HCT116 (cell line): ENCODE measurements around the gene DHRS7. TPM values are rescaled to one million over a fixed set of nuclear protein-coding genes. Genes with fewer than 3 reads are reported as not detected.

Source experiments
- ATAC-seq: fragments of 200-7000 bp; cut with Tn5 transposase; 2 replicates; pipeline ENCODE4 v1.9.1; 2020; ENCODE audit warnings: mild to moderate bottlenecking, moderate library complexity
- BruUV-seq: library from RNA; stranded (reverse); fragments of 400-500 nt; replicated peaks from 2 replicates; lab custom pipeline; 2021; lab: Mats Ljungman, UMichigan
- CTCF ChIA-PET: fragments of 300-600 bp; sonication (Branson Sonifier 250); formaldehyde crosslinking; loops from one replicate; lab custom pipeline; 2021; ENCODE audit warnings: antibody characterized with exemption; lab: Charles Lee
- POLR2A ChIA-PET: fragments of 300-600, 350-600 bp; sonication (Branson Sonifier 250); formaldehyde crosslinking; loops from one replicate; lab custom pipeline; 2021; ENCODE audit warnings: antibody characterized with exemption; lab: Charles Lee
- RAD21 ChIA-PET, 2 experiments: fragments of 300-600 bp; sonication (Branson Sonifier 250); formaldehyde crosslinking; loops; one replicate each; lab custom pipeline; 2023; ENCODE audit warnings: low total read pairs in 2 of 2; ENCODE audit not compliant: uncharacterized antibody in 2 of 2, unreplicated experiment in 2 of 2, low non-redundant PET in 1 of 2; lab: Charles Lee
- DNase-seq: peaks from one replicate; pipeline ENCODE4 v3.0.0-alpha.2; 2010; ENCODE audit warnings: low read depth, low spot score
- H2AFZ ChIP-seq: fragments of 200-600 bp; shearing (Covaris generic), sonication (generic); 2 replicates; pipeline ENCODE4 v1.6.1; 2017; ENCODE audit warnings: low read depth, mixed run types, mixed read lengths, antibody characterized with exemption, low read length; ENCODE audit not compliant: poor library complexity, severe bottlenecking
- H3K27ac ChIP-seq: 2 replicates; pipeline ENCODE4 v1.5.1; 2012; ENCODE audit warnings: low read depth, low read length
- H3K27me3 ChIP-seq: fragments of 200-600 bp; sonication (generic); 2 replicates; pipeline ENCODE4 v1.6.1; 2016; ENCODE audit warnings: mixed run types, low read length, mixed read lengths; ENCODE audit not compliant: insufficient read depth
- H3K36me3 ChIP-seq, 2 experiments: fragments of 200-500 bp in 1 of 2; fragments of 200-600 bp in 1 of 2; sonication (Bioruptor generic) in 1 of 2; sonication (generic) in 1 of 2; 2 replicates each; pipeline versions ENCODE4 v1.5.1 to v1.6.1; 2014 to 2016; ENCODE audit warnings: low read length in 2 of 2, inconsistent platforms in 1 of 2, mixed read lengths in 1 of 2, mixed run types in 1 of 2; ENCODE audit not compliant: insufficient read depth in 2 of 2, control insufficient read depth in 1 of 2
- H3K4me1 ChIP-seq, 2 experiments: fragments of 200-600 bp in 1 of 2; sonication (generic) in 1 of 2; 2 replicates each; pipeline versions ENCODE4 v1.5.1 to v1.6.1; 2012 to 2017; ENCODE audit warnings: low read length in 2 of 2, inconsistent platforms in 1 of 2, mild to moderate bottlenecking in 1 of 2, mixed read lengths in 1 of 2, mixed run types in 1 of 2, moderate library complexity in 1 of 2; ENCODE audit not compliant: insufficient read depth in 2 of 2, control insufficient read depth in 1 of 2
- H3K4me2 ChIP-seq: fragments of 200-600 bp; sonication (generic); 2 replicates; pipeline ENCODE4 v1.6.1; 2017; ENCODE audit warnings: mixed run types, low read length, mixed read lengths
- H3K4me3 ChIP-seq, 2 experiments: fragments of 200-600 bp in 1 of 2; sonication (generic) in 1 of 2; replicated peaks in 1 of 2; 2 replicates each; pipeline ENCODE4 v1.5.1; 2011 to 2016; ENCODE audit warnings: low read length in 2 of 2, control low read depth in 1 of 2, low read depth in 1 of 2, mild to moderate bottlenecking in 1 of 2, mixed read lengths in 1 of 2, mixed run types in 1 of 2
- H3K79me2 ChIP-seq: fragments of 200-600 bp; sonication (generic); 2 replicates; pipeline ENCODE4 v1.6.1; 2017; ENCODE audit warnings: mild to moderate bottlenecking, mixed run types, low read length, moderate library complexity, mixed read lengths; ENCODE audit not compliant: insufficient read depth
- H3K9ac ChIP-seq: fragments of 200-600 bp; sonication (generic); 2 replicates; pipeline ENCODE4 v1.6.1; 2016; ENCODE audit warnings: low read length, mixed read lengths
- H3K9me2 ChIP-seq: fragments of 200-600 bp; sonication (generic), shearing (Covaris generic); 2 replicates; pipeline ENCODE4 v1.6.1; 2017; ENCODE audit warnings: mixed run types, mild to moderate bottlenecking, moderate library complexity; ENCODE audit not compliant: insufficient read depth
- H3K9me3 ChIP-seq, 2 experiments: fragments of 200-500 bp in 1 of 2; fragments of 200-600 bp in 1 of 2; sonication (Bioruptor generic) in 1 of 2; sonication (generic) in 1 of 2; 2 replicates each; pipeline ENCODE4 v1.6.1; 2014 to 2017; ENCODE audit warnings: low read length in 2 of 2, mixed read lengths in 2 of 2, inconsistent platforms in 1 of 2, low read depth in 1 of 2, mild to moderate bottlenecking in 1 of 2, mixed run types in 1 of 2, moderate library complexity in 1 of 2; ENCODE audit not compliant: control insufficient read depth in 1 of 2, insufficient read depth in 1 of 2
- H4K20me1 ChIP-seq: fragments of 200-600 bp; sonication (generic), shearing (Covaris generic); 2 replicates; pipeline ENCODE4 v1.6.1; 2017; ENCODE audit warnings: mixed run types, mild to moderate bottlenecking, moderate library complexity; ENCODE audit not compliant: insufficient read depth
- EGR1 ChIP-seq: IDR thresholded peaks from 2 replicates; pipeline ENCODE4 v1.6.1; 2012; ENCODE audit warnings: low read depth
- ELF1 ChIP-seq: IDR thresholded peaks from 2 replicates; pipeline ENCODE4 v1.6.1; 2012; ENCODE audit warnings: low read depth, borderline replicate concordance
- POLR2AphosphoS5 ChIP-seq: IDR thresholded peaks from 2 replicates; pipeline ENCODE4 v1.6.1; 2011; ENCODE audit warnings: mild to moderate bottlenecking, low read depth, low read length, moderate library complexity
- RAD21 ChIP-seq: IDR thresholded peaks from 2 replicates; pipeline ENCODE4 v1.6.1; 2012; ENCODE audit warnings: low read depth, mild to moderate bottlenecking
- SIN3A ChIP-seq: IDR thresholded peaks from 2 replicates; pipeline ENCODE4 v1.6.1; 2012; ENCODE audit warnings: low read depth
- SP1 ChIP-seq: IDR thresholded peaks from 2 replicates; pipeline ENCODE4 v1.6.1; 2012; ENCODE audit warnings: low read depth
- YY1 ChIP-seq: IDR thresholded peaks from 2 replicates; pipeline ENCODE4 v1.6.1; 2011; ENCODE audit warnings: low read length, low read depth, moderate library complexity, mild to moderate bottlenecking; ENCODE audit not compliant: insufficient replicate concordance; ENCODE audit errors: extremely low read depth
- ZFX ChIP-seq: fragments of 450-650 bp; IDR thresholded peaks from 2 replicates; pipeline ENCODE4 v1.6.1; 2017
- intact Hi-C: fragments of 100-400 bp; cut with micrococcal nuclease; formaldehyde crosslinking; loops from 2 replicates; pipeline ENCODE4 v1.10.0; 2022
- total RNA-seq: library from RNA; stranded (reverse); gene quantifications from one replicate; pipeline ENCODE4 v1.2.1, GENCODE V29; 2021; ENCODE audit not compliant: unreplicated experiment
- TF ChIP-seq, protein P1 (sequence below): IDR thresholded peaks from 2 replicates; pipeline ENCODE4 v1.6.1; 2011; ENCODE audit warnings: mild to moderate bottlenecking, low read length, moderate library complexity; ENCODE audit not compliant: insufficient replicate concordance; ENCODE audit errors: extremely low read depth
- TF ChIP-seq, protein P2 (sequence below), 3 experiments: fragments of 200-600 bp in 1 of 3; sonication (generic) in 1 of 3; IDR thresholded peaks in 2 of 3; conservative IDR thresholded peaks in 1 of 3; 2 replicates each; pipeline ENCODE4 v1.5.1; 2012 to 2017; ENCODE audit warnings: low read depth in 2 of 3, low read length in 2 of 3, antibody characterized with exemption in 1 of 3, borderline replicate concordance in 1 of 3, control low read depth in 1 of 3, mild to moderate bottlenecking in 1 of 3, mixed read lengths in 1 of 3, mixed run types in 1 of 3, moderate library complexity in 1 of 3; ENCODE audit not compliant: insufficient read depth in 1 of 3
- TF ChIP-seq, protein P3 (sequence below): IDR thresholded peaks from 2 replicates; pipeline ENCODE4 v1.6.1; 2012; ENCODE audit warnings: low read depth

The DHRS7 gene
- total RNA-seq, 1 experiment from 2014 or later, result 43.8 TPM

DNA sequence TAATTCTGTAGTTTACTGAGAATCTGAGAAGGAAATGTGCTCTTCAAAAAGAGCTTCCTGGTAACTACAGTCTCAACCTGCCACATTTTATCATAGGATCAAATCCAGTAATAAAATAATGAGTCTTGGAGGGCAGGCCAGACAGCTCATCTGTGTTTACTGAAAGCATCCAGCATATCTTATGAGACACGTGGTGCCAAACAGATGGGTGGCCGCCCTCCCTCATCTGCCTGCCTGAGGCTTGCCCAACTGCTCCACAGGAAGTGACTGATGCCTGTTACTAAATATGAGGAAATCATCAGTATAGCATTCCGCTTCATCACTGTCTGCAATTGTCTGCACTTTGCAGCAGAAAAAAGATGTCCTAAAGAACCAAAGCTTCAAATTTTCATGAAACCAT is 13.5 kb downstream of the DHRS7 start:
- no peaks in the 10 kb centered on the region for H3K4me1 ChIP-seq
- intact Hi-C loops, result no loop called here
- no peak for DNase-seq
- no peaks in the 10 kb centered on the region for H3K27me3 ChIP-seq
- no peak for ATAC-seq
- no peak overlapping the region for H3K4me2 ChIP-seq
- no peaks in the 10 kb centered on the region for H3K79me2 ChIP-seq
- H3K9ac ChIP-seq, result no peak overlapping the region
- H3K36me3 ChIP-seq, result peaks cover 0 to 11% of the 10 kb centered on the region in 2 experiments; a peak in 2 of 4 replicates
- H3K9me2 ChIP-seq, result no peaks in the 10 kb centered on the region
- no TSS peak for BruUV-seq
- no peaks in the 10 kb centered on the region for H3K9me3 ChIP-seq
- no peak overlapping the region for H2AFZ ChIP-seq
- H4K20me1 ChIP-seq, result no peaks in the 10 kb centered on the region
- RAD21 ChIA-PET, result no interaction called here
- no peak overlapping the region for H3K4me3 ChIP-seq
- CTCF ChIA-PET, result no interaction called here
- H3K27ac ChIP-seq, result no peak overlapping the region
- POLR2A ChIA-PET, result no interaction called here
- TF ChIP-seq, protein P1, sequence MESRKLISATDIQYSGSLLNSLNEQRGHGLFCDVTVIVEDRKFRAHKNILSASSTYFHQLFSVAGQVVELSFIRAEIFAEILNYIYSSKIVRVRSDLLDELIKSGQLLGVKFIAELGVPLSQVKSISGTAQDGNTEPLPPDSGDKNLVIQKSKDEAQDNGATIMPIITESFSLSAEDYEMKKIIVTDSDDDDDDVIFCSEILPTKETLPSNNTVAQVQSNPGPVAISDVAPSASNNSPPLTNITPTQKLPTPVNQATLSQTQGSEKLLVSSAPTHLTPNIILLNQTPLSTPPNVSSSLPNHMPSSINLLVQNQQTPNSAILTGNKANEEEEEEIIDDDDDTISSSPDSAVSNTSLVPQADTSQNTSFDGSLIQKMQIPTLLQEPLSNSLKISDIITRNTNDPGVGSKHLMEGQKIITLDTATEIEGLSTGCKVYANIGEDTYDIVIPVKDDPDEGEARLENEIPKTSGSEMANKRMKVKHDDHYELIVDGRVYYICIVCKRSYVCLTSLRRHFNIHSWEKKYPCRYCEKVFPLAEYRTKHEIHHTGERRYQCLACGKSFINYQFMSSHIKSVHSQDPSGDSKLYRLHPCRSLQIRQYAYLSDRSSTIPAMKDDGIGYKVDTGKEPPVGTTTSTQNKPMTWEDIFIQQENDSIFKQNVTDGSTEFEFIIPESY, result no peak
- TF ChIP-seq, protein P2, sequence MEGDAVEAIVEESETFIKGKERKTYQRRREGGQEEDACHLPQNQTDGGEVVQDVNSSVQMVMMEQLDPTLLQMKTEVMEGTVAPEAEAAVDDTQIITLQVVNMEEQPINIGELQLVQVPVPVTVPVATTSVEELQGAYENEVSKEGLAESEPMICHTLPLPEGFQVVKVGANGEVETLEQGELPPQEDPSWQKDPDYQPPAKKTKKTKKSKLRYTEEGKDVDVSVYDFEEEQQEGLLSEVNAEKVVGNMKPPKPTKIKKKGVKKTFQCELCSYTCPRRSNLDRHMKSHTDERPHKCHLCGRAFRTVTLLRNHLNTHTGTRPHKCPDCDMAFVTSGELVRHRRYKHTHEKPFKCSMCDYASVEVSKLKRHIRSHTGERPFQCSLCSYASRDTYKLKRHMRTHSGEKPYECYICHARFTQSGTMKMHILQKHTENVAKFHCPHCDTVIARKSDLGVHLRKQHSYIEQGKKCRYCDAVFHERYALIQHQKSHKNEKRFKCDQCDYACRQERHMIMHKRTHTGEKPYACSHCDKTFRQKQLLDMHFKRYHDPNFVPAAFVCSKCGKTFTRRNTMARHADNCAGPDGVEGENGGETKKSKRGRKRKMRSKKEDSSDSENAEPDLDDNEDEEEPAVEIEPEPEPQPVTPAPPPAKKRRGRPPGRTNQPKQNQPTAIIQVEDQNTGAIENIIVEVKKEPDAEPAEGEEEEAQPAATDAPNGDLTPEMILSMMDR (IDR thresholded peaks at IDR 0.05 in 2 of 3, conservative IDR thresholded peaks at IDR 0.05 in 1 of 3; ENCODE audit: borderline replicate concordance in 1 of 3, insufficient read depth in 1 of 3, low read depth in 2 of 3, low read length in 2 of 3), result no peak
- TF ChIP-seq ZFX (no peak), SP1 (no peak)

DNA sequence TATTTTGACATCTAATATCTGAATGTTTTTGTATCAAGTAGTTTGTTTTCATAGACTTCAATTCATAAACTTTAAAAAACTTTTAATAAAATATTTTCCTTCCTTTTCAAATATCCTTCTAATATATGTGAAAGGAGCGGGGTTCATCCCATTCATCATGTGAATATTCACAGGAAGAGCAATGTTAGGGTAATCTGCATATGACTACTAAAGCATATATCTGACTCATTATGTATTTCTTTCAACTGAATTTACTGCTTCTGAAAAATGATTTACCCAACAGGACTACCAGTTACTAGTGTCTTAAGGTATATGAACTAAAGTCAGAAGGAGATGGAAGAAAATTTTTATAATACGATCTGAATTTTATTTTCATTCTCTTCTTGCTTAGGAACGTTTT is 30.5 kb downstream of the DHRS7 start:
- ChIA-PET RAD21 (no interaction called here), POLR2A (no interaction called here), CTCF (no interaction called here)
- Histone ChIP-seq H3K9me2 (no peaks in the 10 kb centered on the region), H3K9me3 (no peaks in the 10 kb centered on the region), H3K4me3 (no peak overlapping the region), H3K79me2 (no peaks in the 10 kb centered on the region), H3K9ac (no peak overlapping the region), H4K20me1 (no peaks in the 10 kb centered on the region), H3K27ac (no peak overlapping the region), H2AFZ (no peak overlapping the region), H3K27me3 (no peaks in the 10 kb centered on the region), H3K36me3 (0 out of 4 replicates have a peak, but pooled peaks cover under 1 to 4% of the 10 kb centered on the region in 2 experiments), H3K4me1 (no peaks in the 10 kb centered on the region), H3K4me2 (no peak overlapping the region)
- no peak for ATAC-seq
- intact Hi-C loops, result no loop called here
- no peak for DNase-seq
- BruUV-seq, result no TSS peak
- TF ChIP-seq EGR1, result no peak
- no peak for TF ChIP-seq SIN3A
- TF ChIP-seq ELF1, result no peak
- TF ChIP-seq, protein P3, sequence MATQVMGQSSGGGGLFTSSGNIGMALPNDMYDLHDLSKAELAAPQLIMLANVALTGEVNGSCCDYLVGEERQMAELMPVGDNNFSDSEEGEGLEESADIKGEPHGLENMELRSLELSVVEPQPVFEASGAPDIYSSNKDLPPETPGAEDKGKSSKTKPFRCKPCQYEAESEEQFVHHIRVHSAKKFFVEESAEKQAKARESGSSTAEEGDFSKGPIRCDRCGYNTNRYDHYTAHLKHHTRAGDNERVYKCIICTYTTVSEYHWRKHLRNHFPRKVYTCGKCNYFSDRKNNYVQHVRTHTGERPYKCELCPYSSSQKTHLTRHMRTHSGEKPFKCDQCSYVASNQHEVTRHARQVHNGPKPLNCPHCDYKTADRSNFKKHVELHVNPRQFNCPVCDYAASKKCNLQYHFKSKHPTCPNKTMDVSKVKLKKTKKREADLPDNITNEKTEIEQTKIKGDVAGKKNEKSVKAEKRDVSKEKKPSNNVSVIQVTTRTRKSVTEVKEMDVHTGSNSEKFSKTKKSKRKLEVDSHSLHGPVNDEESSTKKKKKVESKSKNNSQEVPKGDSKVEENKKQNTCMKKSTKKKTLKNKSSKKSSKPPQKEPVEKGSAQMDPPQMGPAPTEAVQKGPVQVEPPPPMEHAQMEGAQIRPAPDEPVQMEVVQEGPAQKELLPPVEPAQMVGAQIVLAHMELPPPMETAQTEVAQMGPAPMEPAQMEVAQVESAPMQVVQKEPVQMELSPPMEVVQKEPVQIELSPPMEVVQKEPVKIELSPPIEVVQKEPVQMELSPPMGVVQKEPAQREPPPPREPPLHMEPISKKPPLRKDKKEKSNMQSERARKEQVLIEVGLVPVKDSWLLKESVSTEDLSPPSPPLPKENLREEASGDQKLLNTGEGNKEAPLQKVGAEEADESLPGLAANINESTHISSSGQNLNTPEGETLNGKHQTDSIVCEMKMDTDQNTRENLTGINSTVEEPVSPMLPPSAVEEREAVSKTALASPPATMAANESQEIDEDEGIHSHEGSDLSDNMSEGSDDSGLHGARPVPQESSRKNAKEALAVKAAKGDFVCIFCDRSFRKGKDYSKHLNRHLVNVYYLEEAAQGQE, result no peak
- no peak for TF ChIP-seq SP1
- no peak for TF ChIP-seq YY1
- no peak for TF ChIP-seq POLR2AphosphoS5
- TF ChIP-seq RAD21, result no peak
